Raji (cell line): ENCODE measurements around the gene TANC1.

Experiments
- POLR2A ChIP-seq: IDR thresholded peaks from 2 replicates; pipeline ENCODE4 v1.6.1; 2011; ENCODE audit warnings: low read depth, low read length, control low read depth; ENCODE audit not compliant: insufficient read depth

Gene TANC1

DNA sequence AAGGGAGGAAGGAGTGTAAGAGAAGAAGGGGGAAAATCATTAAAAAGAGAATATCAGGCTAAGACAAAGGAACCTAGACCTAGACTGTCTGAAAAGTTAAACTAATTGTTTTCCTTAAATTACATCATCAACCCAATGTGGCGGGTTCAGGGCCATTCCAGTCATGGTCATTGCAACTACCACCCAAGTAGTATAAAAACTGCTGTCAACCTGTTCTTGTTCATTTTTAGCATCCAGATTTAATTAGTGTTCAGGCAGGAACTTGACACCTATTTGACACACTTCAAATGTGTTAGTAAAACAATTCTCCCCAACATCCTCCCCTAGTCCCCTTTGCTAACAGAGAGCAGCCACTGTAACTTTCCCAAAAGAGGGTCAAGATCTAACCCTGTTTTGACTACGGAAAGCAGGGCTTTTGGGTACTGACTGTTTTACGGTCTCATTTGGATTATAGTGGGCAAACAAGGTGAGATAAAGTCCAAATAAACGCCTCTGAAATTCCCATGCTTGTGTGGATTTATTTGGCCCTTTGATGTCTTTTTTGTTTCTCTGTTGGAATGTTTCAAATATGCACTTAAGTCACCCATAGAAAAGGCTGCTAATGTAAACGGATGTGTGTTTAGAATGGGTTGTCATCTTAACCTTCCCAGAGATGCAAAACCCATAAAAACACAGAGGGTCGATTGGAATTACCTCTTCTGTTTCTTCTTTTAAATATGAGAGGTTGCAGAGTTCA is 19.3 kb upstream of the TANC1 start:
- TF ChIP-seq POLR2A: no peak

DNA sequence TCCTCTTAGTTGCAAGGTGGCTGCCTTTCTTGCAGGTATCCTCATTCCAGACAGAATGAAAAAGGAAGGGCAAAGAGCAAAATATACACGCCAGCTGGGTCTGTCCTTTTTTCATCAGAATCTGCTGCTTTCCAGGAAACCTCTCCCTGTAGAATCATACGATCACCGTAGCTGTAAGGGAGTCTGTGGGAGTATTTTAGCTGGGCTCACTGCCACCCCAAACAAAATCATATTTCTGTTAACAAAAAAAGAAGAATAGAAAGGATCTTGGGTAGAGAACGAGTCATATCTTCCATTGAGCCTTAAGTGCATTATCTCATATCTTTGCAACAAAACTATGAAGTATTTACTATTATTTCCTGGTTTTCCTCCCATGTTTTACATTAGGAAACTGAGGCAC is 15.0 kb upstream of the TANC1 start:
- TF ChIP-seq POLR2A: no peak

DNA sequence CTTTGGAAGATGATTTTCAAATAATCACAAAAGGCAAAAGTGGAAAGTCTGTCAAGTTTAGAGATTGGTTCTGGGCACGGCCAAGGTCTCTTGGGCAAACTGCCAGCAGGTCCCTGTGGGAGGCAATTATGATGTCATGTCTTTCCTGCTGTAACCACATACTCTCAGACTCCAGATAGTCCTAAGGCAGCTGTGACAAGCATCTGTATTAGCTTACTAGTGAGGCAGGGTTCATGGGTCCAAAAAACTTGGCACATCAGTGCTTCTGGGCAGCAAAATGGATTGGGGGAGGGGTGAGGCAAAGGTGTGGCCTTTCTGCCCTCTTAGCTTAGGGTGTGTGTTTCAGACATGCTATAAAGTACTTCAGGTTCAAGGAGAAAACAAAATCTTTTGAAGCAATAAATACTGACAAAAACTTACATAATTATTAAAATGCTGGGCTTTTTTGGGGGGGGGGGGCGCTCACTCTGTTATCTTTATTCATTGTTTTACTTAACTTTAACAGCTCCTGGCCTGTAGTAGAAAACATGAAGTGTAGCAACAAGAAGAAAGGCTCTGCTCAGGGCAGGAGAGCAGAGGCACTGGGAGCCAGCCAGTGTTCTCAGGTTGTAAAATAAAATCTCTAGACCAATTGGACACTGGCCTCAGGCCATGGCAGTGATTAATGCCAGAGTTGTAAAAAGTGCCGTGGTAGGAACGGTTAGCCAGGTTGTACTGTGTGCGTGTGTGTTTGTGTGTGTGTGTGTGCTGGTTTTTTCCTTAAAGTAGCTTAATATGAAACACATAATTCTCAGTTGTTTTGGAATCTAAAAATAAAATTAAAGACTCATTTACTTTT is 14.3 kb upstream of the TANC1 start:
- no peak for TF ChIP-seq POLR2A

DNA sequence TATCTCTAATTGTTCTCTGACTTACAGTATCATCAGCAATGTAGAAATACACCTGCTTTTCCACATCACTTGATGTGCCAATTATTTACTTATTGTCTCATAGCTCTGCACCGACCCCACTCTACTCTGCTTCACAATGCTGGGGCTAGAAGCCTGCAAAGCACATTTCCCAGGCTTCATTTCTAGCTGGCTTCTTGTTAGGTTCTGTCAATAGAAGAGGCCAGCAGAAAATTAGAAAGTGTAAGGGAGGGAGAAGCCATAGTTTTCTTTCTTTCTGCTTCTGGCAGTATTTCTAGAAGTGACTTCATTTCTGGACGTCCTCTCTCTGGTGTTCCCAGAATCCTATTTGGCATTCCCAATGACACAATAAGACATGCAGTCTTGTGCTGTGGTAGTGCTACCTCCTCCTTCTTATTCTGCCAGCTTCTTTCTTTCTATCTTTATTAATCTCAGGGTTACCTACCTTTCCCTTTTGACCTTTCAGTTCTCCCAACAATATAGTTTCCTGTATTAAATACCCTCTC is 12.5 kb upstream of the TANC1 start:
- no peak for TF ChIP-seq POLR2A

DNA sequence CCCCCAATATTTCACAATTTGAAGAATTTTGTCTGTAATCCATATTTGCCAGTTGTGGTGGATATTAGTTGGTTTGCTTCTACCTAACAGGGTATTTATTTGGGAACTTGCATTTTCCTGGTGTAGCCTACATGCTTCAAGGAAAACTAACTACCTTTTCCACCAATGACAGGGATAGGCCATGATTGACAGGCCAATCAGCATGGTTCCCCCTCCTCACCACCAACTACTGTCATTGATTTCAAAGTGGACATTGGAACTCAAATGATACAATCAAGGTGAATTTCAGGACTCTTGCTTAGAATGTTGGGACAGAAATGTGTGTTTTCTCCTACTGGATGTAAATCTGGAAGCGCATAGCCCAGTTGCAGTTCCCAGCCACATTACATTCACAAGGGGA is 10.1 kb upstream of the TANC1 start:
- no peak for TF ChIP-seq POLR2A

DNA sequence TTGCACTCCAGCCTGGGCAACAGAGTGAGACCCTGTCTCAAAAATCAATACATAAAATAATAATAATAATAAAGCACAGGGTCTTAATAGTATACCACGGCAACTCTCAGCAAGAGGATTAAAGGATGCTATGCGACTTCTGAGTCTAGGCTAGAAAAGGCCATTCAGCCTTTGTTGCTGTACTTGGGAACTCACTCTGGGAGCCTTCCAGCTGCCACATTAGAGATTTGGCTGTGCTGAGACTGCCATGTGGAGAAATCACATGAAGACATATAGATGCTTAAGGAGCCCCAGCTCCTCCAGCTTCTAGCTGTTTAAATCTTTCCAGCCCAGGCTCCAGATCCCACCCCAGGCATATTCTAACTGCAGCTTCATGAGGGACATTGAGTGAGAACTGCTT is 8.2 kb upstream of the TANC1 start:
- no peak for TF ChIP-seq POLR2A

DNA sequence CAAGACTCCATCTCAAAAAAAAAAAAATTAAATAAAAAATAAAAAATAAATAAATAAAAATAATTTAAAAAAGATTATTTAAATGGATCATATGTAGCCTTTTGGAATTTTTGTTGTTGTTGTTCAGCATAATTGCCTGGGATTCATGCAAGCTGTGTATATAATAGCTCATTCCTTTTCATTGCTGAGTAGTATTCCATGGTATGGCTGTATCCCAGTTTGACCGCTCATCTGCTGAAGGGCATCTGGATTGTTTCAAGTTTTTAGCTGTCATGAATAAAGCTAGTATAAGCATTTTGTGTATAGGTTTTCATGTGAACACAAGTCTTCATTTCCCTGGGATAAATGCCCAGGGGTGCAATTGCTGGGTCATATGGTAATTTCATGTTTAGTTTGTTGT is 6.4 kb upstream of the TANC1 start:
- no peak for TF ChIP-seq POLR2A

DNA sequence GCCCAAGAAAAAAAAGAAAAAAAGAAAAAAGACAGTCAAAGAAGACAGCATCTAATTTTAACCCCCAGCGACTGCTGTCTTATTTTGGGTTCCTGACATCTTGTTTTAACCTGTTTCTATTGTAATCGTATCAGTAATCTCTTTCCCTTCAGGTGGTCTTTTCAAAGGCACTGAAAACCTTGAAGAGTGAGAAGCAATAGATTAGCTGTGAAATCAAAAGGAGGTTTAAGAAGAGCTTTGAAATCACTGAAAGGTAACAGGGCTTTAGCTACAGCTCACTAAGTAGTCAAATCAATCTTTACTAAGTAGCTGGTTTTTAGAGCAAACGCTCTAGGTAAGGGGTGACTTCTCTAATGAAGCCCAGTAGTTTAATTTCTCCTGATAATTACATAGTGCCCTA is 5.4 kb upstream of the TANC1 start:
- no peak for TF ChIP-seq POLR2A

DNA sequence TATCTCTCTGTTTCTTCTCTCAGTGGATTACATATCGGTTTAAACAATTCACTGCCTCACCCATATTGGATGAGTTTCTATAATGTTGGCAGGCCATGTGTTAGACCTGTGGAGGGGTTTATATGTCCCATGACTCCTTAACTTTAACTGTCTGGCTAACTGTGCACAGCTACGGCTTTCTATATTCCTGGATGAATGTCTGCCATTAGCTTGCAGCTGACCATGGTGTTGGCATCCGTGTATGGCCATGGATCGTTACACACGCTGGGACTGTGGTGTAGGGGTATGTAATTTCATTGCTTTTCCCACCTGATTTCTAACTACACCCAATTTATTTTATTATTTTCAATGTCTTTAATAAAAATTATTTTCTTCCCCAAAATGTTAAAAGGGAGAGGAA is 3.3 kb upstream of the TANC1 start:
- TF ChIP-seq POLR2A: no peak

DNA sequence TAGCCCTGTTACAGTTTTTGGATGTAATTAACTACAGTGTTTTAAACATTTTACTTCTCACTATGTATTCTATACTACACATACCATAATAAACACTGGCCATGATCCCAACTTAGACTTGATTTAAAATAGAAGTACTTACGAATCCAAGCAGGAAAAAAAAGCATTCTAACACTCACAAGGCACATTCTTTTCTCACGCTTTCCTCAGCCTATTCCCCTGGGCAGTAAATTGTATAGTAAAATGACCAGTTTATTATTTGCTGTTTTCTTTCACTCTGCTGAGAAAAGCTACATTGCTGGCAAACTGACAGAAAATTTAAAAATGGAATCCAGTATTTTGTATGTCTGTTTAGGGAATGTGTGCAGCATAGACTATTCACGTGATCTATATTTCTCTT is 2.8 kb upstream of the TANC1 start:
- no peak for TF ChIP-seq POLR2A

DNA sequence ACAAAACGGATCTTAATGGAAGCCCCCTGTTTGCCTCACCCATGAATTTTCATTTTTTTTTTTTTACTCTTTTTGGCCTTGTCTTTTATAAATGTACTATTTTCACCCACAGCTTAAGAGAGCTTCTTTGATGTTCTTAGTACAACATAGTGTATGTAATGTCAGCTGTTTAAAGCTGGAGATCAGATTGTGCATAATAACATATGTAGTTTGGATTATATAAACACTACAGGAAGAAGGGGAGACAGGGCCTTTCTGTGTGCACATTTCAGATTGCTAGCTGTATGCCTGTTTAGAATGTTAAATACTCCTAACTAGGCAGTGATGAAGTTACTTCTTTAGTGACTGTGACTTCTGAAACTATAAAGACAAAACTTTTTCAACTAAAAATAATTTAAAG is 2.1 kb upstream of the TANC1 start:
- TF ChIP-seq POLR2A: no peak

DNA sequence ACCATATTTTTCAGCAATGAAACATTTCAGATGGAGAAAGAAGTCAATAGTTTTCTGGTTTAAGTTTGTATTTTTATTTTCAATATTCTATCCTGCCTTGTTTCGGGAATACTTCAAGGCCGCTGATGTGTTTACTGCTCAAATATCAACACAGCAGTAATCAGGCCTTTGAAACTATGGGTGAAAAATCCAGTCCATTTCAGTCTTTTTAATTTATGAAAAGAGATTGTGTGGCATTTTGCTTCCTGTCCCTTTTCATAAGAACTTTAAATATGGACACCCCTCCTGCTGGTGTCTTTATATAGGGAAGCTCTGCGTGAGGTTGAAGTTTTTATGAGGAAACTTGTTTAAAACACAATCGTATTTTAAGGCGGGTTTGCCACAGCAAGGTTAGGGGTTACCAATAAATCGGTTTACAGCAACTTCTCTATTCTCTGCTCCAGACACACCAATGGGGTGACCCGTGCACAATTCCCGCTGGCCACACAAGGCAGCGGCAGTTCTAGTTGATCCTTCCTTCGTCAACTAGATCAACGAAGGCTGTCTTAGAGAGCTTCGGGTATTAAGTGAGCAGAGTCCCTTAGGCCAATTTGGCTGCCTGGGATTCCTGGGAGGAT is 1.2 kb upstream of the TANC1 start:
- TF ChIP-seq POLR2A: no peak

DNA sequence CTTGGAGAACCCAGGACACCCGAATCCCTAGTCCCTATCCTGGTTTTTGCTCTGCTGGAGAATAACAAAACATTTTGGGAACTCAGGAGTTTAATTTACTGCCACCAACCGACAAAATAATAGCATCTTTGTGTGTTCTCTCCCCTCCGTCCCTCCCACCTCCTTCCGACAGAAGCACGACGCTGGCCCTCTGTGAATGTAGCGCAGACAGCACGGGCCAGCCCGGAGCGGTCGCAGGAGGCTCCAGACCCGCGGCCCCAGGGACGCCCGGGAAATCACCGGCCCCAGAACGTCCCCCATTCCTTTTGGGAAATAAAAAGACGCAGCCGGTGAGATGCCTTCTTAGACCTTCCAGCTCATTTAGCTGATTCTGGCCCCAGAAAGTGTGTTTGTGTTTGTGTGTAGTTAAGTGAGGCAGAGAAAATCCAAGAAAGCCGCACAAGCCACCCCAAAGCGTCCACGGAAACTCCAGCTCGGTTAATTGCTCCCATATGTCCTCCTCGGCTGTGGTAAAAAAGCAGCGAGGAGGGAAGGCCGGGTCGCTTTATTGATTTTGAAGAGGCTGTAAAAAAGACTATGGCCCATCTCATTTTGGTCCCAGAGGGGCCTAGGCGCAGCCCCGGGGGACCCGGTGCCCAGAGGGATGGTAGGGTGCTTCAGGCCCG is 577 bp upstream of the TANC1 start:
- no peak for TF ChIP-seq POLR2A

DNA sequence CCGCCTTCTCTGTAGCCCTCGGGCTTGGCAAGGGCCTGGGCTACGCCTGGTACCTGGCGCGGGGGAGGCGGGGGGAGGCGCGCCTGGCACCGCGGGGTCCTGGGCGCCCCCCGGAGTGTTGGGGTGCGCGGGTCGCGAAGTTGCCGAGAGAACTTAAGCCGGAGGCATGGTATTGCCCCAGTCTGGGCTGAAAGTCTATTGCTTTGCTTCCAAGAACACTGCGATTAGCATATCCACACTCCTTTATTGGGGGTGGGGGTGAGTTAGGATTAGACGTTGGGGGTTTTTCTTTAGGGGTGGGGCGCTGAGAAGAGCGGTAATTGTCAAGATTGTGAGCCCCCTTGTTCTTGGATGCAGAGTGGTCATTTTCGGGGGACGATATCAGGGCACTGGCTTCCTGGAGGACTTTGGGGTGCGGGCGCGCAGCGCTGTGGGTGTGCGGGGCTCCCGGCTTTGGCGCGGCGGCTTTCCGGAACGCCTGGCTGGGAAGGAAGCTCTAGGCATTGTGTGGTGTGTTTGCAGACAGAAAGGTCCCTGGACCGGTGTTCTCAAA is 798 bp downstream of the TANC1 start:
- no peak for TF ChIP-seq POLR2A

DNA sequence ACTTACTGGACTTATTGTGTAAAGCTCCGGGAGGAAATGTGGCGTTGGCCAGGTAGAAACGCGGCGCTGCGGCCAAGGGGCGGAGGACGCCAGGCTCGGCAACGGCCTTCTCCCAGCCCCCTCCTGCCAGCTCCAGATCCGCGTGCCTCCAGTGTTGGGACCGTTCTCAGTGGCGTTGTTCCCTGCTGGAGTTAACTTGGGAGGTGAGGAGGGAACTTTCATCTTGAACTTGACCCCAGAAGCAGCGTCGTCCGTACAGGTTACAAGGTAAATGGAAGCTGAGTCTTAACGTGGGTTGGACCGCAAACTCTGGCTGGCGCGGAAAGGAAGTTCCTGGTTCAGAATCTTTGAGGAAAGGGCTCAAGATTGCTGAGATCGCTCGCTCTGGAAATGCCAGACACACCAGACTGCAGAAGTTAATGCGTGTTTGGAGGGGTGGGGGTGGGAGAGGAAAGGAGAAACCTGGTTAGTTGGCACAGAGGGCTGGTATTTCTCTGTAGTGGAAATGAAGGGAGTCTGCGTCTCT is 1.3 kb downstream of the TANC1 start:
- TF ChIP-seq POLR2A: no peak
